GM23338 (cell line): ENCODE data around the gene RIIAD1. TPM values are rescaled to one million over a fixed set of nuclear protein-coding genes. Genes with fewer than 3 reads are reported as not detected.

Source experiments
- ATAC-seq: fragments of 200-7000 bp; cut with Tn5 transposase; 3 replicates; pipeline ENCODE4 v1.9.1; 2020
- DNase-seq: peaks from one replicate; pipeline ENCODE4 v3.0.0-alpha.2; 2015; ENCODE audit warnings: low spot score
- H2AFZ ChIP-seq: fragments of 200-600 bp; sonication (generic); 2 replicates; pipeline ENCODE4 v1.8.0; 2016; ENCODE audit warnings: antibody characterized with exemption, mild to moderate bottlenecking, moderate library complexity
- H3F3A ChIP-seq: fragments of 200-600 bp; sonication (generic); replicated peaks from 2 replicates; pipeline ENCODE4 v1.8.0; 2017; ENCODE audit warnings: antibody characterized with exemption, mixed run types, low read depth
- H3K27ac ChIP-seq: fragments of 200-600 bp; sonication (generic); 2 replicates; pipeline ENCODE4 v1.6.1; 2016; ENCODE audit warnings: low read depth
- H3K27me3 ChIP-seq: fragments of 200-600 bp; sonication (generic); 2 replicates; pipeline ENCODE4 v1.8.0; 2016; ENCODE audit warnings: mild to moderate bottlenecking, mixed run types, moderate library complexity; ENCODE audit not compliant: insufficient read depth
- H3K36me3 ChIP-seq: fragments of 200-600 bp; sonication (generic); 2 replicates; pipeline ENCODE4 v1.8.0; 2016; ENCODE audit warnings: mild to moderate bottlenecking; ENCODE audit not compliant: insufficient read depth
- H3K4me1 ChIP-seq: fragments of 200-600 bp; sonication (generic); 2 replicates; pipeline ENCODE4 v1.8.0; 2016; ENCODE audit warnings: mild to moderate bottlenecking, moderate library complexity; ENCODE audit not compliant: insufficient read depth
- H3K4me2 ChIP-seq: fragments of 200-600 bp; sonication (generic); 2 replicates; pipeline ENCODE4 v1.7.1; 2017; ENCODE audit warnings: mixed run types
- H3K4me3 ChIP-seq: fragments of 200-600 bp; sonication (generic); 2 replicates; pipeline ENCODE4 v1.6.1; 2016; ENCODE audit warnings: mixed run types
- H3K79me2 ChIP-seq: fragments of 200-600 bp; sonication (generic); replicated peaks from 2 replicates; pipeline ENCODE4 v1.8.0; 2017; ENCODE audit warnings: mild to moderate bottlenecking; ENCODE audit not compliant: insufficient read depth
- H3K9me2 ChIP-seq: fragments of 200-600 bp; sonication (generic); 2 replicates; pipeline ENCODE4 v1.8.0; 2017; ENCODE audit not compliant: insufficient read depth
- H4K20me1 ChIP-seq: fragments of 200-600 bp; sonication (generic); replicated peaks from 2 replicates; pipeline ENCODE4 v1.8.0; 2017; ENCODE audit warnings: mild to moderate bottlenecking; ENCODE audit not compliant: insufficient read depth
- H3K27ac Mint-ChIP-seq: 2 replicates; pipeline ENCODE4 v1.8.0; 2020; ENCODE audit warnings: inconsistent platforms, mild to moderate bottlenecking, moderate library complexity, mixed read lengths
- H3K27me3 Mint-ChIP-seq: 3 replicates; pipeline ENCODE4 v1.8.0; 2022; ENCODE audit warnings: low read depth, mild to moderate bottlenecking, moderate library complexity, mixed read lengths, inconsistent platforms; ENCODE audit not compliant: insufficient read depth, poor library complexity
- H3K36me3 Mint-ChIP-seq: 3 replicates; pipeline ENCODE4 v1.8.0; 2021; ENCODE audit warnings: low read depth, mild to moderate bottlenecking, inconsistent platforms, moderate library complexity, mixed read lengths
- H3K4me1 Mint-ChIP-seq: 3 replicates; pipeline ENCODE4 v1.8.0; 2020; ENCODE audit warnings: mild to moderate bottlenecking, inconsistent platforms, mixed read lengths
- H3K4me3 Mint-ChIP-seq: 3 replicates; pipeline ENCODE4 v1.8.0; 2021; ENCODE audit warnings: moderate library complexity, mild to moderate bottlenecking, inconsistent platforms, mixed read lengths
- H3K9me3 Mint-ChIP-seq: 3 replicates; pipeline ENCODE4 v1.8.0; 2020; ENCODE audit warnings: moderate library complexity, mild to moderate bottlenecking, inconsistent platforms, mixed read lengths
- CREB1 ChIP-seq: fragments of 250-450 bp; sonication (Bioruptor Pico); IDR thresholded peaks from 2 replicates; pipeline ENCODE4 v1.5.0; 2020; ENCODE audit warnings: low read depth, mild to moderate bottlenecking, moderate library complexity
- EZH2 ChIP-seq: fragments of 200-600 bp; sonication (generic); IDR thresholded peaks from one replicate; pipeline ENCODE4 v1.8.0; 2017; ENCODE audit warnings: antibody characterized with exemption, mild to moderate bottlenecking, low read depth; ENCODE audit not compliant: unreplicated experiment
- EZH2phosphoT487 ChIP-seq: fragments of 200-600 bp; sonication (generic); IDR thresholded peaks from one replicate; pipeline ENCODE4 v1.8.1; 2018; ENCODE audit warnings: antibody characterized with exemption; ENCODE audit not compliant: unreplicated experiment
- JUNB ChIP-seq: IDR thresholded peaks from one replicate; pipeline ENCODE4 v1.6.1; 2016; ENCODE audit warnings: antibody characterized with exemption; ENCODE audit not compliant: unreplicated experiment
- NANOG ChIP-seq: IDR thresholded peaks from 2 replicates; pipeline ENCODE4 v1.6.1; 2016; ENCODE audit warnings: antibody characterized with exemption, borderline replicate concordance
- POLR2AphosphoS5 ChIP-seq: IDR thresholded peaks from 2 replicates; pipeline ENCODE4 v1.6.1; 2016; ENCODE audit warnings: antibody characterized with exemption, low read depth
- REST ChIP-seq: IDR thresholded peaks from one replicate; pipeline ENCODE4 v1.6.1; 2018; ENCODE audit warnings: antibody characterized with exemption; ENCODE audit not compliant: unreplicated experiment
- ZNF114 ChIP-seq: fragments of 250-450 bp; sonication (Bioruptor Pico); IDR thresholded peaks from 2 replicates; pipeline ENCODE4 v1.5.0; 2020; ENCODE audit warnings: mild to moderate bottlenecking, moderate library complexity
- ZNF462 ChIP-seq: fragments of 250-450 bp; sonication (Bioruptor Pico); IDR thresholded peaks from 2 replicates; pipeline ENCODE4 v1.5.0; 2020; ENCODE audit warnings: mild to moderate bottlenecking, moderate library complexity
- polyA plus RNA-seq: library from polyadenylated mRNA; unstranded; fragments of >200 nt; fragmentation: Nextera tagmentation; extraction: Ambion mirVana; gene quantifications from 2 replicates; pipeline ENCODE4 v1.2.1, GENCODE V29; 2016
- total RNA-seq: library from RNA; depleted of rRNA; stranded (reverse); fragments of >200 nt; shearing (Covaris generic); gene quantifications from 2 replicates; pipeline ENCODE4 v1.2.3, GENCODE V29; 2014
- TF ChIP-seq, protein P1 (sequence below): IDR thresholded peaks from 2 replicates; pipeline ENCODE4 v1.6.1; 2016; ENCODE audit warnings: antibody characterized with exemption

The RIIAD1 gene
- total and polyA plus RNA-seq, 2 experiments from 2014 or later: not detected

GRCh38 chr1:151684128-151684527 is 37.2 kb upstream of the RIIAD1 start (continued):
- TF ChIP-seq REST: no peak
- no peak for TF ChIP-seq JUNB

- Histone ChIP-seq H3K4me2 (no peak overlapping the region), H3K27ac (no peak overlapping the region), H3K36me3 (no peaks in the 10 kb centered on the region), H2AFZ (no peak overlapping the region), H3K9me2 (no peaks in the 10 kb centered on the region), H3K27me3 (no peaks in the 10 kb centered on the region), H3K4me1 (no peaks in the 10 kb centered on the region), H4K20me1 (no peaks in the 10 kb centered on the region), H3F3A (no peaks in the 10 kb centered on the region), H3K4me3 (no peak overlapping the region), H3K79me2 (no peaks in the 10 kb centered on the region)
- Mint-ChIP-seq H3K9me3 (no peaks in the 10 kb centered on the region), H3K36me3 (peaks cover 2% of the 10 kb centered on the region; the same call in 1 of the 3 replicates), H3K4me1 (no peaks in the 10 kb centered on the region), H3K27ac (no peak overlapping the region), H3K4me3 (no peak overlapping the region), H3K27me3 (peaks cover 1% of the 10 kb centered on the region)
- no peak for ATAC-seq
- no peak for DNase-seq
- no peak for TF ChIP-seq ZNF462
- TF ChIP-seq, protein P1, sequence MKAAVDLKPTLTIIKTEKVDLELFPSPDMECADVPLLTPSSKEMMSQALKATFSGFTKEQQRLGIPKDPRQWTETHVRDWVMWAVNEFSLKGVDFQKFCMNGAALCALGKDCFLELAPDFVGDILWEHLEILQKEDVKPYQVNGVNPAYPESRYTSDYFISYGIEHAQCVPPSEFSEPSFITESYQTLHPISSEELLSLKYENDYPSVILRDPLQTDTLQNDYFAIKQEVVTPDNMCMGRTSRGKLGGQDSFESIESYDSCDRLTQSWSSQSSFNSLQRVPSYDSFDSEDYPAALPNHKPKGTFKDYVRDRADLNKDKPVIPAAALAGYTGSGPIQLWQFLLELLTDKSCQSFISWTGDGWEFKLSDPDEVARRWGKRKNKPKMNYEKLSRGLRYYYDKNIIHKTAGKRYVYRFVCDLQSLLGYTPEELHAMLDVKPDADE: no peak
- TF ChIP-seq JUNB: no peak
- no peak for TF ChIP-seq REST
- no peak for TF ChIP-seq ZNF114 (CRISPR knock-in tag)
- TF ChIP-seq EZH2: no peak
- no peak for TF ChIP-seq POLR2AphosphoS5
- TF ChIP-seq CREB1 (CRISPR knock-in tag): no peak
- TF ChIP-seq NANOG: no peak
- TF ChIP-seq EZH2phosphoT487: no peak
These were observed 34.8 kb upstream of the RIIAD1 start for GRCh38 chr1:151686561-151686960.
